Endothelial cell of umbilical vein (primary cell): ENCODE measurements around the gene MMP11. TPM values are rescaled to one million over a fixed set of nuclear protein-coding genes. Genes with fewer than 3 reads are reported as not detected.

Source experiments
- BruUV-seq: library from RNA; stranded (reverse); fragments of 400-500 nt; replicated peaks from 2 replicates; lab custom pipeline; 2021; lab: Mats Ljungman, UMichigan
- CTCF ChIA-PET: fragments of 300-600, 350-600 bp; sonication (Branson Sonifier 250); formaldehyde crosslinking; loops from one replicate; lab custom pipeline; 2021; ENCODE audit warnings: antibody characterized with exemption, inconsistent platforms; lab: Charles Lee
- POLR2A ChIA-PET: fragments of 300-600, 350-600 bp; sonication (Branson Sonifier 250); formaldehyde crosslinking; loops from one replicate; lab custom pipeline; 2021; ENCODE audit warnings: antibody characterized with exemption, inconsistent platforms; lab: Charles Lee
- DNase-seq: peaks from one replicate; pipeline ENCODE4 v3.0.0-alpha.2; 2011; ENCODE audit warnings: low read depth, low spot score
- FAIRE-seq: peaks from 2 replicates; lab custom pipeline; 2011; peaks lifted over from hg19 to GRCh38; lab: Jason Lieb, UNC
- H2AFZ ChIP-seq: 2 replicates; pipeline ENCODE4 v1.6.0; 2012; ENCODE audit warnings: low read depth, low read length, control low read depth, inconsistent platforms
- H3K27ac ChIP-seq: 2 replicates; pipeline ENCODE4 v1.5.1; 2011; ENCODE audit warnings: low read depth, mild to moderate bottlenecking, control low read depth, low read length, moderate library complexity; ENCODE audit not compliant: insufficient read depth
- H3K27me3 ChIP-seq, 2 experiments: 2 replicates each; pipeline versions ENCODE4 v1.6.0 to v1.6.1; 2011; ENCODE audit warnings: low read length in 2 of 2, mixed read lengths in 1 of 2; ENCODE audit not compliant: control insufficient read depth in 2 of 2, insufficient read depth in 2 of 2
- H3K36me3 ChIP-seq, 2 experiments: 2 replicates in 1 of 2; 3 replicates in 1 of 2; pipeline ENCODE4 v1.5.1; 2011; ENCODE audit warnings: low read length in 2 of 2, mild to moderate bottlenecking in 1 of 2, moderate library complexity in 1 of 2; ENCODE audit not compliant: control insufficient read depth in 2 of 2, insufficient read depth in 2 of 2; ENCODE audit errors: extremely low read depth in 1 of 2
- H3K4me1 ChIP-seq: 3 replicates; pipeline ENCODE4 v1.5.1; 2011; ENCODE audit warnings: mild to moderate bottlenecking, low read length; ENCODE audit not compliant: control insufficient read depth, insufficient read depth; ENCODE audit errors: extremely low read depth
- H3K4me2 ChIP-seq: 2 replicates; pipeline ENCODE4 v1.6.1; 2011; ENCODE audit warnings: low read length, control low read depth, mixed read lengths; ENCODE audit not compliant: insufficient read depth
- H3K4me3 ChIP-seq, 3 experiments: fragments of 200-600 bp in 1 of 3; sonication (generic), shearing (Covaris generic) in 1 of 3; replicated peaks in 1 of 3; 2 replicates each; pipeline ENCODE4 v1.5.1; 2011 to 2016; ENCODE audit warnings: control low read depth in 3 of 3, low read length in 3 of 3, mild to moderate bottlenecking in 2 of 3, inconsistent platforms in 1 of 3, low read depth in 1 of 3, moderate library complexity in 1 of 3; ENCODE audit not compliant: insufficient read depth in 1 of 3
- H3K79me2 ChIP-seq: 2 replicates; pipeline ENCODE4 v1.6.0; 2012; ENCODE audit warnings: low read length, inconsistent platforms; ENCODE audit not compliant: control insufficient read depth, insufficient read depth
- H3K9ac ChIP-seq: replicated peaks from 2 replicates; pipeline ENCODE3; 2011; ENCODE audit warnings: low read length, control low read depth; ENCODE audit not compliant: insufficient read depth; ENCODE audit errors: extremely low read depth
- H3K9me1 ChIP-seq: replicated peaks from 3 replicates; pipeline ENCODE4 v1.6.0; 2011; ENCODE audit warnings: mild to moderate bottlenecking, low read length; ENCODE audit not compliant: control insufficient read depth, insufficient read depth; ENCODE audit errors: extremely low read depth
- H3K9me3 ChIP-seq: replicated peaks from 2 replicates; pipeline ENCODE4 v1.5.1; 2012; ENCODE audit warnings: low read length, inconsistent platforms; ENCODE audit not compliant: control insufficient read depth, insufficient read depth
- H4K20me1 ChIP-seq: replicated peaks from 2 replicates; pipeline ENCODE3; 2011; ENCODE audit warnings: mild to moderate bottlenecking, low read length; ENCODE audit not compliant: control insufficient read depth, insufficient read depth; ENCODE audit errors: extremely low read depth
- CTCF ChIP-seq, 2 donors: IDR thresholded peaks; 1 replicate in 1 of 2; 2 replicates in 1 of 2; pipeline ENCODE4 v1.5.1; 2011; ENCODE audit warnings: low read length in 2 of 2, mild to moderate bottlenecking in 2 of 2, moderate library complexity in 2 of 2, control low read depth in 1 of 2, inconsistent platforms in 1 of 2, low read depth in 1 of 2; ENCODE audit not compliant: insufficient read depth in 1 of 2; ENCODE audit errors: extremely low read depth in 1 of 2
- EZH2 ChIP-seq: IDR thresholded peaks from 2 replicates; pipeline ENCODE4 v1.6.1; 2012; ENCODE audit warnings: borderline replicate concordance, low read depth, mild to moderate bottlenecking, moderate library complexity, low read length, inconsistent platforms; ENCODE audit not compliant: severe bottlenecking
- FOS ChIP-seq: IDR thresholded peaks from 2 replicates; pipeline ENCODE4 v1.6.1; 2011; ENCODE audit warnings: mild to moderate bottlenecking, low read length, moderate library complexity, borderline replicate concordance; ENCODE audit not compliant: insufficient read depth
- GATA2 ChIP-seq: IDR thresholded peaks from 2 replicates; pipeline ENCODE4 v1.7.0; 2011; ENCODE audit warnings: low read depth, mild to moderate bottlenecking, moderate library complexity, mixed read lengths, low read length; ENCODE audit not compliant: insufficient read length, insufficient read depth
- JUN ChIP-seq: IDR thresholded peaks from 2 replicates; pipeline ENCODE4 v1.6.1; 2011; ENCODE audit warnings: borderline replicate concordance, low read depth; ENCODE audit not compliant: insufficient read length, insufficient read depth
- MAX ChIP-seq: IDR thresholded peaks from 2 replicates; pipeline ENCODE4 v1.6.1; 2011; ENCODE audit not compliant: insufficient read depth, insufficient read length
- MYC ChIP-seq: IDR thresholded peaks from one replicate; pipeline ENCODE4 v1.6.1; 2011; ENCODE audit warnings: mild to moderate bottlenecking, low read depth, low read length
- POLR2A ChIP-seq: IDR thresholded peaks from 2 replicates; pipeline ENCODE4 v1.6.1; 2012; ENCODE audit warnings: low read depth, mild to moderate bottlenecking, control low read depth, low read length
- POLR2AphosphoS5 ChIP-seq: IDR thresholded peaks from 2 replicates; pipeline ENCODE4 v1.6.1; 2012; ENCODE audit warnings: low read depth, mild to moderate bottlenecking, control low read depth, low read length, moderate library complexity; ENCODE audit not compliant: insufficient read depth
- dilution Hi-C: fragments of 300-500 bp; cut with MboI; formaldehyde crosslinking; loops from one replicate; pipeline ENCODE4 v1.15.0; 2019; ENCODE audit warnings: low sequenced_read_pairs; ENCODE audit not compliant: extremely low pct_ligation_motif_present
- intact Hi-C: fragments of 100-400 bp; cut with micrococcal nuclease; formaldehyde crosslinking; loops from one replicate; pipeline ENCODE4 v1.10.0; 2022
- polyA plus RNA-seq, 4 experiments: library from polyadenylated mRNA; depleted of rRNA in 3 of 4; stranded (reverse) in 3 of 4; unstranded in 1 of 4; fragments of >200 nt; gene quantifications; 2 replicates each; pipeline versions ENCODE4 v1.2.1 to v1.2.3, GENCODE V29; 2011 to 2012; ENCODE audit warnings: missing spikeins in 1 of 4
- total RNA-seq: library from RNA; stranded (reverse); gene quantifications from 2 replicates; pipeline ENCODE4 v1.2.3, GENCODE V29; 2021

MMP11 gene
- total and polyA plus RNA-seq, 2 donors (not counting 3 experiments of a cell fraction or from before 2014, with no cell fraction given): 10.3 to 16.9 TPM

- H3K9me1 ChIP-seq: no peaks in the 10 kb centered on the region
- no peak overlapping the region for H3K27ac ChIP-seq
- H3K4me2 ChIP-seq: no peak overlapping the region
- peaks cover 13% of the 10 kb centered on the region for H3K4me1 ChIP-seq
- DNase-seq (no peak), FAIRE-seq (no peak)
- no peak overlapping the region for H3K9ac ChIP-seq
- H3K9me3 ChIP-seq: no peaks in the 10 kb centered on the region
- intact Hi-C loops (no loop called here), dilution Hi-C loops (no loop called here)
- no peaks in the 10 kb centered on the region for H4K20me1 ChIP-seq
- BruUV-seq: no TSS peak
- peaks cover 12% of the 10 kb centered on the region for H3K79me2 ChIP-seq
- CTCF ChIA-PET: interaction anchor here (0.8 kb wide), 1 partner anchor 9 kb away, joined by 3 read pairs; no protein-coding TSS in a partner anchor
- H3K4me3 ChIP-seq: no peak overlapping the region
- H3K27me3 ChIP-seq: no peaks in the 10 kb centered on the region
- TF ChIP-seq MYC (no peak), CTCF (IDR thresholded peaks at IDR 0.05; ENCODE audit: extremely low read depth in 1 of 2, insufficient read depth in 1 of 2, low read depth in 1 of 2, low read length in 2 of 2) (no peak), POLR2AphosphoS5 (no peak), POLR2A (no peak), FOS (no peak), JUN (no peak), EZH2 (no peak), MAX (no peak), GATA2 (no peak)
- H2AFZ ChIP-seq: no peak overlapping the region
- POLR2A ChIA-PET: no interaction called here
- no peaks in the 10 kb centered on the region for H3K36me3 ChIP-seq
These were observed 10.9 kb downstream of the MMP11 start for GRCh38 chr22:23783265-23784150.
